Parathyroid adenoma (tissue), 2 donors: ENCODE data around the gene IWS1.

Experiments used
- H2AFZ ChIP-seq: fragments of 300-600 bp; sonication (generic); one replicate; pipeline ENCODE4 v1.7.0; 2017; ENCODE audit warnings: antibody characterized with exemption, mild to moderate bottlenecking
- H3K27ac ChIP-seq: fragments of 300-600 bp; sonication (generic); one replicate; pipeline ENCODE4 v1.7.0; 2017
- H3K27me3 ChIP-seq: fragments of 300-600 bp; sonication (generic); one replicate; pipeline ENCODE4 v1.7.0; 2017; ENCODE audit warnings: low read length; ENCODE audit not compliant: control insufficient read depth, insufficient read depth
- H3K36me3 ChIP-seq: fragments of 300-600 bp; sonication (generic); one replicate; pipeline ENCODE4 v1.7.0; 2017; ENCODE audit warnings: low read length; ENCODE audit not compliant: control insufficient read depth, insufficient read depth
- H3K4me1 ChIP-seq: fragments of 300-600 bp; sonication (generic); one replicate; pipeline ENCODE4 v1.7.0; 2017; ENCODE audit warnings: control low read depth
- H3K4me2 ChIP-seq: fragments of 300-600 bp; sonication (generic); one replicate; pipeline ENCODE4 v1.7.0; 2017; ENCODE audit warnings: low read length
- H3K4me3 ChIP-seq: fragments of 300-600 bp; sonication (generic); one replicate; pipeline ENCODE4 v1.7.0; 2017; ENCODE audit warnings: low read depth, low read length
- H3K79me2 ChIP-seq: fragments of 300-600 bp; sonication (generic); one replicate; pipeline ENCODE4 v1.7.0; 2017; ENCODE audit warnings: control low read depth
- H3K9ac ChIP-seq: fragments of 300-600 bp; sonication (generic); one replicate; pipeline ENCODE4 v1.7.0; 2017; ENCODE audit warnings: mild to moderate bottlenecking
- H3K9me3 ChIP-seq: fragments of 300-600 bp; sonication (generic); one replicate; pipeline ENCODE4 v1.7.0; 2017; ENCODE audit warnings: low read length; ENCODE audit not compliant: control insufficient read depth
- CTCF ChIP-seq: fragments of 300-600 bp; sonication (generic); IDR thresholded peaks from one replicate; pipeline ENCODE4 v1.7.0; 2017; ENCODE audit warnings: antibody characterized with exemption, mild to moderate bottlenecking
- donor health status: primary hyperparathyroidism.

Gene IWS1

GRCh38 chr2:127506510-127506909, 19.8 kb downstream of the IWS1 start:
- no peak overlapping the region for H3K27ac ChIP-seq
- H3K4me3 ChIP-seq: no peak overlapping the region
- H3K4me1 ChIP-seq: peaks cover 4% of the 10 kb centered on the region
- peaks cover 12% of the 10 kb centered on the region for H3K79me2 ChIP-seq
- H2AFZ ChIP-seq: no peak overlapping the region
- no peaks in the 10 kb centered on the region for H3K9me3 ChIP-seq
- no peaks in the 10 kb centered on the region for H3K27me3 ChIP-seq
- no peak overlapping the region for H3K9ac ChIP-seq
- TF ChIP-seq CTCF: no peak
- H3K36me3 ChIP-seq: no peaks in the 10 kb centered on the region
- H3K4me2 ChIP-seq: no peak overlapping the region

- peaks cover 12% of the 10 kb centered on the region for H3K79me2 ChIP-seq
- no peak overlapping the region for H3K4me2 ChIP-seq
- no peak overlapping the region for H3K9ac ChIP-seq
- H3K27ac ChIP-seq: no peak overlapping the region
- H3K27me3 ChIP-seq: no peaks in the 10 kb centered on the region
- no peak for TF ChIP-seq CTCF
- H3K4me3 ChIP-seq: no peak overlapping the region
- no peak overlapping the region for H2AFZ ChIP-seq
- peaks cover 4% of the 10 kb centered on the region for H3K4me1 ChIP-seq
- H3K9me3 ChIP-seq: no peaks in the 10 kb centered on the region
- no peaks in the 10 kb centered on the region for H3K36me3 ChIP-seq
Observed at GRCh38 chr2:127504552-127505430, 21.5 kb downstream of the IWS1 start.

GRCh38 chr2:127503491-127503890, 22.8 kb downstream of the IWS1 start:
- H3K36me3 ChIP-seq: no peaks in the 10 kb centered on the region
- no peak overlapping the region for H3K4me3 ChIP-seq
- H3K9me3 ChIP-seq: no peaks in the 10 kb centered on the region
- no peak overlapping the region for H3K4me2 ChIP-seq
- no peaks in the 10 kb centered on the region for H3K4me1 ChIP-seq
- H3K27me3 ChIP-seq: no peaks in the 10 kb centered on the region
- TF ChIP-seq CTCF: no peak
- no peak overlapping the region for H3K9ac ChIP-seq
- peaks cover 12% of the 10 kb centered on the region for H3K79me2 ChIP-seq
- no peak overlapping the region for H2AFZ ChIP-seq
- no peak overlapping the region for H3K27ac ChIP-seq

DNA sequence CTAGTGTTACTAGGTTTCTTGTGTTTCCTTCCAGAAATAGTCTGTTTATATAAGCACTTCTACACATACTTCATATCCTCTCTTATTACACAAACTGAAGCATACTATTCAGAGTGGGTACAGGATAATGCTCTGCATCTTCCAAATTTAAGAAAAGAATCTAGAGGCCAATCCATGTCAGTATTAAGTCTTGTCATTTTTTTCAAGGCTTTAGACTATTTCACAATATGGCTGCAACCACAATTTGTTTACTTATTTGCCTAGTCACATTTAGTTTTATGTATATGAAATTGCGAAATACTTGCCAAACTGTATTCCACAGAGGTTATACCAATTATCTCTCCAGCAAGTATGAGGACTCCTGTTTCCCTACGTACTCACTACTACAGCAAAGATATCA, 27.9 kb downstream of the IWS1 start:
- peaks cover 2% of the 10 kb centered on the region for H3K79me2 ChIP-seq
- no peak overlapping the region for H3K27ac ChIP-seq
- H3K4me3 ChIP-seq: no peak overlapping the region
- no peak overlapping the region for H3K4me2 ChIP-seq
- H3K36me3 ChIP-seq: no peaks in the 10 kb centered on the region
- TF ChIP-seq CTCF: no peak
- no peaks in the 10 kb centered on the region for H3K9me3 ChIP-seq
- H3K4me1 ChIP-seq: no peaks in the 10 kb centered on the region
- H3K27me3 ChIP-seq: no peaks in the 10 kb centered on the region
- H2AFZ ChIP-seq: no peak overlapping the region
- H3K9ac ChIP-seq: no peak overlapping the region

DNA sequence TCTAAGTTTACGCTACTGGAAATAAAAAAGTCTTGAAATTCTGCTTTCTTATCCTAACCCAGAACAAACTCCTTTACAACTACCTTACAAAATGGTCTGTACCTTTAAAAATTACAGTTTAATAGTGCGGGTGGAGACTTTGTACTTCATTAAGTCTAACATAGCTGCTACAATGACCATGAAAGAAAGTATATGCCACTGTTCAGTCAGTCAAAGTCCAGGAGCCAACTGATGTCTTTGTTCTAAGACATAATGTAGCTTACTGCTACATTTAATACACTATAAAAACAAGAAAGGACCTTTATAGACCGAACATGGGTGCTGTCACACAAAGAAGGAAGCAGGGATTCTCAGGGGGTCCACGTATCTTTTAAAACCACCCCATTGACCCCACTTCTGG, 36.0 kb downstream of the IWS1 start:
- H3K27me3 ChIP-seq: no peaks in the 10 kb centered on the region
- no peaks in the 10 kb centered on the region for H3K4me1 ChIP-seq
- H2AFZ ChIP-seq: no peak overlapping the region
- H3K4me2 ChIP-seq: no peak overlapping the region
- H3K27ac ChIP-seq: no peak overlapping the region
- no peaks in the 10 kb centered on the region for H3K36me3 ChIP-seq
- H3K9ac ChIP-seq: no peak overlapping the region
- H3K4me3 ChIP-seq: no peak overlapping the region
- H3K79me2 ChIP-seq: no peaks in the 10 kb centered on the region
- no peaks in the 10 kb centered on the region for H3K9me3 ChIP-seq
- TF ChIP-seq CTCF: no peak
